ENCODE data around the gene OPA1. TPM values are rescaled to one million over a fixed set of nuclear protein-coding genes. Genes with fewer than 3 reads are reported as not detected.
A peak's percentile ranks its signal among the peaks of the same experiment; 100 is the strongest.

The OPA1 gene
- polyA plus RNA-seq, 4 donors: 61.8 to 85.0 (median 70.8) TPM

DNA sequence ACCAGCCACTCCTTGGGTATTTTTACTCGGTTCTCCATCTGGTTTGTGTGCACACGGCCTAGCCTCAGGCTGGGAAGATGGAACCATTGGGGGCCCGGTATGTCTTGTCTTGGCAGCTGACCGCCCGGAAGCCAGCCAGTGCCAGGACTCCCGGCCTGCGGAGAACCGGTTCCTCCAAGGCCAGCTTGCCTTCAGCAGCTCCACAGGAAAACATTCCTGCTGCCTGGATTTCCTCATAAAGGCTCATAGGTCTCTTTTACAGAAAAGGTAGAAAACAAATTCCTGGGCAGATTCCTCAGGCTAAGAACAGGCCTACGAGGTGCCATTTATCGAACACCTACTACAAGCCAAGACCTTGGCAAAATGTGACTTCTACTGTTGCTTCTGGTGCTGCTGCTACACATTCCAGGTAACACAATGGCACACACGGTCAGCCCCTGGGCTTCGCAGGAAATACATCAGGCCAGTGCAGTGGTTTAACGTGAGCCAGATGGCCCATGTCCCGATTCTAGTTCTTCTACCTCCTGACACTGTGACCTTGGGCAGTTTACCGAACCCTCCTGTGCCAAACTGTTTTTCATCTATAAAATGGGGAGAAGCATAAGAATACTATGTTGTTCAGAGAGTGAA, 141.8 kb downstream of the OPA1 start:
- no peak for DNase-seq (ENCODE audit: low read depth in 4 of 4, low spot score in 3 of 4)

DNA sequence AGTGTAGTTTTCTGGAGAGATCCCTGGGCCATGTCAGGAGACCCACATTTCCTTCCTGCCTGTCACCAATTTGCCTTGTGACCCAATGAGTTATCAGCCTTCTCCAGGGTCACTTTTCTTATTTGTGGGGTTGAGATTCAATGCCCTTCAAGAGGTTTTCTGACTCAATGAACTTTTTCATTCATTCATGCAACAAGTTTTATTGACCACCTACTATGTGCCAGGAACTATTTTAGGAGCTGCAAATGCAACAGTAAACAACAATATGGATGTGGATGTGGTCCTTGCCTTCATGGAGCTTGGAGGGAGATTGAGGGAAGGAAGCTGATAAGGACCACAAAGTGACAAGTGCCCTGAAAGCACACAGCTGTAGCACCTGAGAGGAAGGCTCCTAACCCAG, 142.8 kb downstream of the OPA1 start:
- DNase-seq (ENCODE audit: low read depth in 4 of 4, low spot score in 3 of 4): no peak

DNA sequence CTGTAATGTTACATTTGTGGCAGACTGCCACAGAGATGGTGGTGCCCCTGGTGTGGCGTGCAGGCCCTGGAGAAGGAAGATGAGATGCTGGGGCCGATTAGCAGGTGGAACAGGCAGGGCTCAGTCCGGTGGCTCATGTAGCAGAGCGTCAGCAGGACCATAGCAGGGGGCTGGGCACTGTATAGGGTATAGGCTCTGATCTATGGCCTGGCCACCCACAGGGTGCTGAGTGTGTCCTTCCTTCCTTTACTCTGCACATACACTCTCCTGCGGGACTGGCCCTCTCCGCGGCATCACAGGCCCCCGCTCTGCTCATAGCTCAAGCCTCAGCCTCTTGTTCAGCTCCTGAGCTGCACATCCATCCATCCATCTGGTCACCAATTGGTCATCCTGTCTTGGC, 143.6 kb downstream of the OPA1 start:
- no peak for DNase-seq (ENCODE audit: low read depth in 4 of 4, low spot score in 3 of 4)

DNA sequence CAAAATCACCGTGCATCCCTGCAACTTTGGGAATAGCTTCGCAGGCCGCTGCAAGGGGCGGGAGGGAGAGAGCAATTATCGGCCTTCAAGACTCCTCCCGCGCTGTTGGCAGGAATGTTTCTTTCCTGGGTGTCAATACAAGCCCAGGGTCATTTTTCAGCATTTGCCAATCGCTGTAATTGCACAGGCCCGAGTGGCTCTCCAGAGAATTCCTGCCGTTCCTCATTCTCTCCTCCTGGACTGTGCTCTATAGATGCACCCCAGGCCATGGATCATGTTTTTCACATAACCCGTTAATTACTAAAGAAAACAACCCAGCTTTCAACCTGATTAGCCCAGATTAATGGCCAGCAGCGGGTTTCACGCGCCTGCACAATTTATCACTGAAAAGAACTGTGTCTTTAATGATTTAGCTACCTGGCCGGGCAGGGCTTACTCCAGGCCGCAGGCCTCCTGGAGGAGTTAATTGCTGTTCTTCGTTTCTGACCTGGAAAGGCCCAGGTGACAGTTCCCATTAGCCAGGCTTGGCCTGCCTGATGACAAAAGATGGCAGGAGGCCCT, 144.3 kb downstream of the OPA1 start:
- DNase-seq (ENCODE audit: low read depth in 4 of 4, low spot score in 3 of 4): no peak

DNA sequence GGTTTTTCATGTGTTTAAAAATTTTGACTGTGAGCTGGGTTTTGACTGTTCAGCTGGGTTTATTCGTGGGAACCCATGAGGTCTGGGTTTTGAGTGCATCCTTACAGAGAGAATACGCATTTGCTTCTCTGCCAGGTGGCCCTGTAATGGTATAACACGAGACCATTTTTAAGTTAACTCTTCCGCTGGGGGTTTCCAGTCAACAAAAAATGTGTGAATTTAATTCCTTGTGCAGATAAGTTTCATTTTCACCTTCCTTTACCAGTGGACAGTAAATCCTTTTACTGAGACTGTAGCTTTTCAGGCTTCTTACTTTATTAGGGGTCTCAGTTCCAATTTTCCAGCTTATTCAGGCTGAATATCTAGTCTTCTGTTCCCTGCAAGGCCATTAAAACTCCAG, 149.6 kb downstream of the OPA1 start:
- DNase-seq (ENCODE audit: low read depth in 4 of 4, low spot score in 3 of 4): no peak

DNA sequence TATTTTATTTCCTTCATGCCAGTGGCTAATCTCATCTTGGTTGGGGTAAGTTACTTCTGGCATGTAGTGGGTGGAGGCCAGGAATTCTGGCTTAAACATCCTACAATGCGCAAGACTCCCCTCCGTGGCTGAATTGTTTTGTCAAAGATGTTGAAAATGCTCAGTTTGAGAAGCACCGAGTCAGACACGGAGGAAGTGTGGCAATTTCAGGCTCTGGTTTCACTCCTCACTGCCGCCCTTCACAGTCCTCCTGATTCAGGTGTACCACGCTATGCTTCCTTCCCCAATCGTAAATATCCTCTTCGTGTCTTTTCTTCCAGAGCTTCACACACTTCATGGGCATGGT, 150.7 kb downstream of the OPA1 start:
- DNase-seq (ENCODE audit: low read depth in 4 of 4, low spot score in 3 of 4): no peak

DNA sequence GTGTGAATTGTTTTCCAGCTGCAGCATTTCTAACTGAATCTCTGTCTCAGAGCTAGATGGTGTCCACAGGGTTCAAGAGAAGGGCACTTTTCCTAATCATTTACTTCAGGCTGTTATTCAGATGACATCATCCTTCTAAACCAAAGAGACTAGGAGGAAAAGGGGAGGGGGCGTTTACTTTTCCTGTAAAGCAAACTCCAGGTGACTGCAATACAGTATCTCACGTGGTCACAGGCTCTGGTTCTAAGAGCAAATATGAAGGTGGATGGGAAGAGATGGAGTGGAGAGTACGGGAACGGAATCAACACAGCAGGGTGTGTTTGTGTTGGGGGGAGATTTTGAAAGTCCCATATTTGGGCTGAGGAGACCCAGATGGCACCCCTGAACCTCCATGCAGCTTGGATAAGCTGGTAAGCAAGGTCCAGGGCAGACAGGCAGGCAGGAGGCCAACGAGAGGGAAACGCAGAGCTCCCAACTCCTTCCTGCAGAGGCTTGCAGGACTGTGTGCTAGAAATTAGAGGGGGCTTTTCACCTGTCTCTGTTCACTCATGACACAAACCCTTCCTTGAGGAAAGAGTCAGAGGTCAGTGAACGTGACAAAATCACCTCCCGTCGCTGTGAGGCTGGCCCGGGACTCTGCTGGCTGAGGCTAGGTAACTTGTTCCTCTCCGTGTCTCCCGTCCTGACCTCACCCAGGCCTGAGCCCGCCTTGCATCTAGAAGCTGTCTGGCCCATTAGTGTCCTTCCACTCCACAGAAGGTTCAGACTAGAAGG, 151.2 kb downstream of the OPA1 start:
- peak; percentile 38 to 71 (median 62) for DNase-seq (ENCODE audit: low read depth in 4 of 4, low spot score in 3 of 4)

DNA sequence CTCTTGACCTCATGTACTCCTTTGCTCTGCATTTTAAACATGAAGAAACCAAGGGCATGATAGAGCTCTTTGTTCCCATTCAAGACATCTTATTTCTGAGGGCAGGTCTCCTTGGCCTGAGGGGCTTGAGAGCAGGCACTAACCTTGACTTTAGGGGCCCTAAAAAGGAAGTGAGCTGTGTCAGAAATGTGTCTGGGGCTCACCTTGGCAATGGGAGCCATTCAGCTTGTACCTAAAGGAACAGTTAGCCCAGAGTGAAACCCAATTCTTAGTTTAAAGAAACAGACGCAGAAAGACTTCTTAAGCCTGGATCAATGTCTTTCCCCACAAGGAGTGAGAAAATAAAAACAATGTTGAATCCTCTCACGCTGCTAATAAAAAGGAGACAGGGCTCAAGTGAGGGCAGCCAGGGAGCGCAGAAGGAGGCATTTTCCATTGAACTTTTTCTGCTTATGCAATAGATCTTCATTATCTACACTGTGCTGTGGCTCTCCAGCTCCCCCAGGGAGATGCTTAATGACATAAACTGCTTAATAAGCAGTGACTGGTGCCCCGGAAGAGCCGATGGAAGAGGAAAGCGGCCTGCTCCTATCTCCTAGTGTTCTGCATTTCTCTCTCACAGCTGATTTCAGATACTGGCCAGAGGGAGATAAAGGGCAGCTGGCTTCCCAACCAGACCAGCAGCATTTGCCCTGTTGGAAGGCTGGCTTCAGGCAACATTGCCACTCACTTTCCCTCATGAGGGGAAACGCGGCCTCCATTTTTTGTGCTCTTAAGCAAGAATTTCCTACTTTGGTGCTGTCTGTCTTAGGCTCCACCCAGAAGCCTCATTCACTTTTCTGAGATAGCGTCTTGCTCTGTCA, 152.0 kb downstream of the OPA1 start:
- no peak for DNase-seq (ENCODE audit: low read depth in 4 of 4, low spot score in 3 of 4)

DNA sequence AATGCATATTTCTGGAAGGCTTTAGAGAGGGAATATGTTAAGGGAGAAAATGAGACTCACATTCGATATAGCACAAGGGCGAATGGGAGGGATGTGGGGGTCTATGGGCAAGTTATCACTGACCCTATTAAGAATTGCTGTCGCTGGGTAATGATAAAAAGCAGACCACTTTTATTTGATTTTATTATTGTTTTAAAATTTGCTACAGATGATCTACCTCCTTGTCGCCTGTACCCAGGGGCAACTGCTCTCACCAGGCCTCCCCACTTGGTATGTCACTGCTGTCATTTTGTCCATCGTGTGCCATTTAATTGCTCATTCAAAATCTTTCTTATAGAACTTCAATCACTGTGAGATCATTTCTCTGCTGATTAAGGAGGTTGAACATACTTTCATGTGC, 153.8 kb downstream of the OPA1 start:
- no peak for DNase-seq (ENCODE audit: low read depth in 4 of 4, low spot score in 3 of 4)

Other genes starting within 250 kb of the OPA1 start
- gene ATP13A5, start 214.5 kb upstream of the OPA1 start, polyA plus RNA-seq (ENCODE audit: insufficient read length in 4 of 4): under 1 TPM in 2 of 4 donors, not detected in 2; 0.08 to 0.20 TPM
- gene ATP13A4, start 38.3 kb upstream of the OPA1 start, polyA plus RNA-seq (ENCODE audit: insufficient read length in 4 of 4): 1 to 10 TPM; 1.0 to 1.7 (median 1.3) TPM

Measured in right renal pelvis (tissue), 4 donors.